Osteoblast (primary cell): ENCODE results near the gene CPSF7. TPM values are rescaled to one million over a fixed set of nuclear protein-coding genes. Genes with fewer than 3 reads are reported as not detected.

Experiments used
- DNase-seq: peaks from one replicate; pipeline ENCODE4 v3.0.0; 2011; ENCODE audit warnings: low spot score, mixed read lengths; ENCODE audit not compliant: insufficient read length; ENCODE audit errors: missing footprints
- H2AFZ ChIP-seq: 2 replicates; pipeline ENCODE4 v1.6.0; 2011; ENCODE audit warnings: mild to moderate bottlenecking, low read length
- H3K27ac ChIP-seq: 2 replicates; pipeline ENCODE4 v1.5.1; 2011; ENCODE audit warnings: mild to moderate bottlenecking, low read depth, low read length, moderate library complexity
- H3K27me3 ChIP-seq: 2 replicates; pipeline ENCODE4 v1.6.0; 2012; ENCODE audit warnings: mild to moderate bottlenecking, control low read depth, inconsistent platforms, low read length, moderate library complexity; ENCODE audit not compliant: insufficient read depth
- H3K36me3 ChIP-seq: 2 replicates; pipeline ENCODE4 v1.5.1; 2011; ENCODE audit warnings: mild to moderate bottlenecking, low read length, control low read depth, moderate library complexity; ENCODE audit not compliant: insufficient read depth
- H3K4me1 ChIP-seq: 2 replicates; pipeline ENCODE4 v1.5.1; 2011; ENCODE audit warnings: mild to moderate bottlenecking, low read length, control low read depth, moderate library complexity; ENCODE audit not compliant: insufficient read depth
- H3K4me2 ChIP-seq: 2 replicates; pipeline ENCODE4 v1.6.0; 2011; ENCODE audit warnings: mild to moderate bottlenecking, low read length; ENCODE audit not compliant: insufficient read depth
- H3K4me3 ChIP-seq: fragments of 200-600 bp; sonication (generic); 3 replicates; pipeline ENCODE4 v1.5.1; 2012; ENCODE audit warnings: mild to moderate bottlenecking, low read length, inconsistent platforms; ENCODE audit not compliant: insufficient read depth
- H3K79me2 ChIP-seq: 2 replicates; pipeline ENCODE4 v1.6.0; 2012; ENCODE audit warnings: mild to moderate bottlenecking, low read length, control low read depth, inconsistent platforms; ENCODE audit not compliant: insufficient read depth
- H3K9me3 ChIP-seq: 2 replicates; pipeline ENCODE4 v1.5.1; 2011; ENCODE audit warnings: low read depth, low read length, control low read depth
- H4K20me1 ChIP-seq: 2 replicates; pipeline ENCODE4 v1.6.0; 2012; ENCODE audit warnings: mild to moderate bottlenecking, low read length, control low read depth; ENCODE audit not compliant: insufficient read depth
- total RNA-seq: library from RNA; depleted of rRNA; stranded (reverse); fragments of >200 nt; gene quantifications from 2 replicates; pipeline ENCODE4 v1.2.3, GENCODE V29; 2012
- TF ChIP-seq, protein P1 (sequence below): IDR thresholded peaks from 2 replicates; pipeline ENCODE4 v1.5.1; 2011; ENCODE audit warnings: mild to moderate bottlenecking, low read depth, low read length, moderate library complexity; ENCODE audit errors: extremely low read depth

The CPSF7 gene
- total RNA-seq, 1 donor, result 29.0 TPM

DNA sequence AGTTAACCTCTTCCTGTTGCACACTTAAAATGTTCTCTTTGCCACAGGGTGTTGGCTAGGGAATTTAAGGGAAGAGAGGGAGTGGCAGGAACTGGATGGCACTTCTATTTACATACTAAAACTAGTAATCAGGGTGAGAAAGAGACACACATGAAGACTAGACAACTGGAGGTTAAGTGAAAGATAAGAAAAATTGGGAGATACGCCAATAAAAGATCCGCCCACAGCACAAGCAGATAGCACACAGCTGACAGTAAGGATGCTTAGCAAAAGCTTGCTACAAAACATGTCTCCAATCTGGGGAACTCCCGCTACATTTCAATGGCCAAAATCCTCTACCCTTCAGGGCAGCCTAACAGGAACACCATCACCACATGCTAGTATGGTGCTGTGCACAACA lies 12.8 kb downstream of the CPSF7 start:
- no peak for DNase-seq
- H3K27ac ChIP-seq, result peak overlapping the region; percentile 69
- no peak overlapping the region for H3K4me3 ChIP-seq
- H3K4me2 ChIP-seq, result no peak overlapping the region
- no peaks in the 10 kb centered on the region for H3K27me3 ChIP-seq
- peaks cover 44% of the 10 kb centered on the region for H3K79me2 ChIP-seq
- H3K9me3 ChIP-seq, result no peaks in the 10 kb centered on the region
- H2AFZ ChIP-seq, result no peak overlapping the region
- peaks cover 38% of the 10 kb centered on the region for H4K20me1 ChIP-seq
- peaks cover 19% of the 10 kb centered on the region for H3K4me1 ChIP-seq
- TF ChIP-seq, protein P1, sequence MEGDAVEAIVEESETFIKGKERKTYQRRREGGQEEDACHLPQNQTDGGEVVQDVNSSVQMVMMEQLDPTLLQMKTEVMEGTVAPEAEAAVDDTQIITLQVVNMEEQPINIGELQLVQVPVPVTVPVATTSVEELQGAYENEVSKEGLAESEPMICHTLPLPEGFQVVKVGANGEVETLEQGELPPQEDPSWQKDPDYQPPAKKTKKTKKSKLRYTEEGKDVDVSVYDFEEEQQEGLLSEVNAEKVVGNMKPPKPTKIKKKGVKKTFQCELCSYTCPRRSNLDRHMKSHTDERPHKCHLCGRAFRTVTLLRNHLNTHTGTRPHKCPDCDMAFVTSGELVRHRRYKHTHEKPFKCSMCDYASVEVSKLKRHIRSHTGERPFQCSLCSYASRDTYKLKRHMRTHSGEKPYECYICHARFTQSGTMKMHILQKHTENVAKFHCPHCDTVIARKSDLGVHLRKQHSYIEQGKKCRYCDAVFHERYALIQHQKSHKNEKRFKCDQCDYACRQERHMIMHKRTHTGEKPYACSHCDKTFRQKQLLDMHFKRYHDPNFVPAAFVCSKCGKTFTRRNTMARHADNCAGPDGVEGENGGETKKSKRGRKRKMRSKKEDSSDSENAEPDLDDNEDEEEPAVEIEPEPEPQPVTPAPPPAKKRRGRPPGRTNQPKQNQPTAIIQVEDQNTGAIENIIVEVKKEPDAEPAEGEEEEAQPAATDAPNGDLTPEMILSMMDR, result no peak
- peaks cover 94% of the 10 kb centered on the region for H3K36me3 ChIP-seq

DNA sequence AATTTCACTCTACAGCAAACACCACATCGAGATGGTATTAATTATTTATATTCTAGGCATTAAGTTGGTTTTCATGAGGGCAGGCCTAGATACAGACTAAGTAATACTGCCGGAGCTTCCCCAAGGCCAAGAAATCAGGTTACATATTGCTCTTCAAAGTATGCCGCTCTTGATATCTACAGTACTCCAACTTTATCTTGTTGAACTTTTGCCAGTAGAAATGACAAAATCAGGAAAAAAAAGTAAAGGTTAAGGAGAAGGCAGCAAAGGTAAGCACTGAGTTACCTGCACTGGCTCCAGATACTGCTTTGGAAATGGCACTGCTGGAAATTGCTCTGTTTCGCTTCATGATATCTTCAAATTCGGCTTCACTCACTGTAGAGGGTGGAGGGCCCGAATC lies 14.4 kb downstream of the CPSF7 start:
- Histone ChIP-seq H4K20me1 (peaks cover 28% of the 10 kb centered on the region), H3K27ac (no peak overlapping the region), H3K27me3 (no peaks in the 10 kb centered on the region), H3K36me3 (peaks cover 94% of the 10 kb centered on the region), H3K9me3 (no peaks in the 10 kb centered on the region), H2AFZ (no peak overlapping the region), H3K4me2 (no peak overlapping the region), H3K79me2 (peaks cover 35% of the 10 kb centered on the region), H3K4me3 (no peak overlapping the region), H3K4me1 (peaks cover 19% of the 10 kb centered on the region)
- TF ChIP-seq, protein P1, result no peak
- DNase-seq, result no peak

DNA sequence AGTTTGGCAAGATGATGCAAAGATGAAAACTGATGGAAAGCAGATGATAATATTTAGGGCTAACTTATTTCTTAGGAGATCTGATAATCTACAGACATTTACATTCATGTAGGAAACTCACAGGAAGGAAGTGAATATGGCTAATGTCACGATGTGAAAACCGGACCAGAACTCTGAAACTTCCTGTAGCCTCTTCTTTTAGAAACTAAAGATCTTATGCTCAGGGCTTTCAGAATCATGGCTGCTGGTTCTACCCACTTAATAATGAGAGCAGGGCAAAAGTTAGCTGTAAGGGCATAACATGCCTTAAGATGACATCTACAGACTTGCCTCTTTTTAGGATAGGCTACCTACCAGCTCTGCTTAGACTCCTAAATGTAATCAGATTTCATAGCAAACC lies 15.2 kb downstream of the CPSF7 start:
- Histone ChIP-seq H3K36me3 (peaks cover 94% of the 10 kb centered on the region), H2AFZ (no peak overlapping the region), H3K4me2 (no peak overlapping the region), H3K79me2 (peaks cover 30% of the 10 kb centered on the region), H3K4me3 (no peak overlapping the region), H3K27me3 (no peaks in the 10 kb centered on the region), H3K9me3 (no peaks in the 10 kb centered on the region), H3K4me1 (peaks cover 19% of the 10 kb centered on the region), H3K27ac (peak overlapping the region; percentile 54), H4K20me1 (peaks cover 24% of the 10 kb centered on the region)
- TF ChIP-seq, protein P1, result no peak
- DNase-seq, result no peak

DNA sequence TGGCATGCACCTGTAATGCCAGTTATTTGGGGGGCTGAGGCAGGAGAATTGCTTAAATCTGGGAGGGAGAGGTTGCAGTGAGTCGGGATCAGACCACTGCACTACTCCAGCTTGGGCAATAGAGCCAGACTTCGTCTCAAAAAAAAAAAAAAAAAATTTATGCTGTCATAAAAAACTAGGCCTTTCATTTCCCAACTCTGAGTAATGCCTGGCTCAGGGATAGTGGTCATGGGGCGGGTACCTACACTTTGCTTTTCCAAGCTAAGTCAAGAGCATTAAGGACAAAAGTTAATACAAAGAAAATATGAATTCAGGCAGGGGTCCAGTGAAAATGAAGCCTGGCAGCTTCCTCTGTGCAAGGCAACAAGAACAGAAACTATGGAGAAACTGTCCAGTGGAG lies 16.3 kb downstream of the CPSF7 start:
- TF ChIP-seq, protein P1, result no peak
- Histone ChIP-seq H3K4me1 (peaks cover 18% of the 10 kb centered on the region), H3K27ac (peak overlapping the region; percentile 54), H3K4me2 (no peak overlapping the region), H3K27me3 (no peaks in the 10 kb centered on the region), H4K20me1 (peaks cover 22% of the 10 kb centered on the region), H3K79me2 (peaks cover 29% of the 10 kb centered on the region), H2AFZ (no peak overlapping the region), H3K36me3 (peaks cover 93% of the 10 kb centered on the region), H3K9me3 (no peaks in the 10 kb centered on the region), H3K4me3 (no peak overlapping the region)
- DNase-seq, result no peak
